Activated T-cell treated with anti-CD3 and anti-CD28 coated beads for 4 hours (primary cell): Measurements from ENCODE around the gene FMNL1.
A peak's percentile ranks its signal among the peaks of the same experiment; 100 is the strongest.

ENCODE experiments used
- DNase-seq: peaks from one replicate; pipeline ENCODE4 v3.0.0-alpha.2; 2020

The FMNL1 gene

DNA sequence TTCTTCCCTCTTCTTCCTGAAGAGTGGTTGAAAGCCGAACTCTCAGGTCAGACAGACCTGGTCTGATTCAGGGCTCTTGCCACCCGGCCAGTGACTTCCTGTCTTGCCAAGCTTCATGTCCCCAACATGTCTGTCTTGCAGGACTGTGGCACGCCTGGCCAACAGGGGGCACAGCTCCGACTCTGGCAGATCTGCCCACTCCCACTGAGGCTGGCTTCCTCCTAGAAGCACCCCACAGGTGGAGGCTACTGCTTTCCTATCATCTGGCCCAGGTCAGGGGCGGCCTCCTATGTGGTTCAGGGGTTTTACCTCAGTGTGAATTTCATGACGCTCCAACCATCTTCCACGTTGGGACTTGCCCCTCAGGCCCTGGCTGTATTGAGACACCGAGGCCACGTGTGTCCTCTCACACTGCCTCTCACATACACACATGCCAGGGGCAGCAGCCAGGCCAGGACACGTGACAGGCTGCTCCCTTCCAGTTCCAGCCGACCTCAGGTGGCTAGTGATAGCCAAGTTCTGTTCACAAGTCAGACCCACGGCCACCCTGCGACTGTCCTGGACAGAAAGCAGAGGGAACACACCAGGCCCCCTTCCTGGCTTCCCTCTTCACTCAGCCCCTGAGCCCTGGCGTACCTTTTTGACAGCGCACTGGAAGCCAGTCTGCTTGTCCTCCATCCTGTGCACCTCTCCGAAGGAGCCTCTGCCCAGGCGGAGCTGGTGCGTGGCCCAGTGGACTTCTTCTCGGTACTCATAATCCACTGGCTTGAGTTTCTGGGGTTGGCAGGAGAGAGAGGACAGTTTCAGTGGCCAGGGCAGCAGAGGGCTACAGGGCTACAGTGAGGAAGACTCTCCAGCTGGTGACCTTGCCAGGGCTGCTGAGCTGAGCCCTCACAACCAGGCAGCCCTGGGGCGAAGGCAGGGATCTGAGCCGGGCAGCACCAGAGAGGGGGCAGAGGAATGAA, 62.8 kb downstream of the FMNL1 start:
- peak; percentile 24 for DNase-seq

DNA sequence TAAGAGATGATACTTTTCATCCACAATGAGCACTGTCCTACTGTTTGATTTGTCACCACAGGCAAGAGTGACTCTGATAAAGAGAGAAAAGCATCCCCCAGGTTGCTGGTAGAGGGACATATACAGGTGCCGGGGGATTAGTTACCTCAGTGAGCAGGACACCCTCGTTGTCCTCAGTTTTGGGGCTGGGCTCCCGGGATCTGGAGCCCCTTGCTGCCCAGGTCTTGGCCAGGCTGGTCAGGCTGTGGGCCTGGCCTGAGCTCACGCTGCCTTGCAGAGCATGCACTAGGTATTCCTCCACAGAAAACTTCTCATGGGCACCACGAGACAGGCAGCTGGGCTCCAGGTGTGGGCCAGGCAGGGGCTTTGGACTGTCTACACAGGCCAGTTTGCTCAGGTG, 64.6 kb downstream of the FMNL1 start:
- no peak for DNase-seq

DNA sequence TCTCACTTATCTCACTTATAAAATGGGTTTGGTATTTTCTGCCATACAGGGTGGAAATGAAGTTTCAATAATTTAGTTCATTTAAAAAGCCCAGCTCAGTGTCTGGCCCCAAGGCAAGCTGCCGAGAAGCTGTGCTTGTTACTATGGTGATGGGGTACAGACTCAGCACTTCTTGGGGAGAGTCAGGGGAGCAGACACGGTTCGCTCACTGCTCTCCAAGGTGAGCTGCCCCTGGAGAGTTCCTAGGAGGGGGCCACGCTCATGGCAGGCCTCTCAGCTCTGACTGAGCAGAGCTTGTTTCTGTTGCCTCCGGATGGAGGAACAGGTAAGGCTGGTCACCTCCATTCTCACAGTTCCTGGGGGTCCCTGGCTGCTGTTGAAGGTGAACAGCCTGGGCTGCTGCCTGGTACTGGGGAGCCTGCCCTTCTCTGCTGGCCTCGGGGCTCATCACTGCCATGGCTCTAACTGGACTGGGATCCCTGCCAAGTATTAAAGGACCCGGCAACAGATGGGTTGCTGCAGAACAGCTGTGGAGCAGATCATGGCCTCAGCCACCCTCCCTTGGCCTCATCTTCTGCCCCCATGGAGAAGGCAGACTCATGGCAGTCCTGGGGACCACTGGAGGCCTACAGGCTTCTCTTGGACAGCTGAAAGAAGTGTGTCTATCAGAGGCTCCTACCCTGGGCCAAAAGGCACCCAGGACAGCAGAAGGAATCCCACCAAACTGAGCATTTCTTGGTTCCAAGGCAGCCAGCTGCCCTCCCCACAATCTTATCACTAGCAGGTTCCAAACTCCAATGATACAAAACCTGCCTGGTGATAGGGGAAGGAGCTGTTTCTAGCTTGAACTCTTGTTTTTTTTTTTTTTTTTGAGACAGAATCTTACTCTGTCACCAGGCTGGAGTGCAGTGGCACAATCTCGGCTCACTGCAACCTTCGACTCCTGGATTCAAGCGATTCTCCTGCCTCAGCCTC, 66.1 kb downstream of the FMNL1 start:
- DNase-seq, result no peak

DNA sequence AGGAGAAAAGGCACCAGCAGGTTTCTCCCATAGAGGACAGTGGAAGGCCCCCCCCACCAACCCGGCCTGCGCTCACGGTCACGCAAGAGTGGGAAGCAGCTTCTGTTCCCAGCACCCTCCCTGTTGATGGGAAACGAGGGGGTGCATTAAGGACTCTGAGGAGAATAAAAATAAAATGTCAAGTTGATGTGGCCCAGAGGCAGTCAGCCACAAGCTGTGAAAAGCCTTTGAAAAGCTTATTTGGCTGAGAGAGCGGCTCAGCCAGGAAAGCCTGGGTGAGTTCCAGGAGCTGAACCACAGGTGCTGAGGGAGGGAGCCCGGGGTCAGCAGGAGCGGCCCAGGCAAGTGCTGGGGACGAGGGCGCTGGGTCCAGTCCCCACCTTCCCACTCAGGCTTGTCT, 67.1 kb downstream of the FMNL1 start:
- DNase-seq, result no peak

DNA sequence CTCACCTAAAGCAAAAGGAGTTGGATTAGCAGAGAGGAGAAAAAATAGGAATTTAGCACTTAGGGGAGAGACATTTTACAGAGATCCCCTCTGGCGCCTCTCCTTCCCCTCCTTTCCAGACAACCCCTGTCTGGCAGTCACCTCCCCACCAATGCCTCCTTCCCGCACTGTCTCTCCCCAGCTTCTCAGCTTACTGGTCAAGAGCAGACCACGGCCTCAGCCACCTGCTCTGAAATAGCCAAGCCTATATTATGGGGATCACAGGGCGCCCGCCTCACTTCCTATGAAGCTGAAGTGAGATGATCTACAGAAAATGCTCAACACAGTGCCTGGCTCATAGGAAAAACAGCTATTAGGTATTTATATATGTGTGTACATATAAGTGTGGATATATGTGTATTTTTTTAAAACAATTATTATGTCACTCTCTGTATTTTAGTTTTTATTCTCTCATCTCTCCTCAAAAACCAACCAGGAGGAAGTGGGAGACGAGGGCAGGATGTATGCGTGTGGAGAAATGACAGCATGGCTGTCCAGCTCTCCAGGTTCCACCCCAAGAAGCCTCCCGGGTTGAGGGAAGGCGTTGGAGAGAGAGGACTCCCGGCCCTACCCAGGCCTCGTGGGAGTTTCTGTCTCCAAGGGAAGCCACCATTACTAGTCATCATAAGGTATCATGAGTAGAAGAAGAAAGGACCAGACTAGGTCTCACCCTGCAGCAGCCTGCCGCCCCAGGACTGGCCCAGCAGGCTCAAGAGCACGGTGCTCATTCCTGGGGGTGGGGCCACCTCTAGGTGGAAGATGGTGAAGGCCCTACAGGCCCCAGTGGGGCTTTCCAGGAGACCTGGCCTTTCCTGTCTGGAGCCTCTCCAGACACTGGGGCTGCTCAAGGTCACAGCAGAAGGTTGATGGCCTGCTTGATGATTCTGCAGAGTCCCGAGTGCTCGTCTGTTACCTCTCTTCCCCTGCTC, 67.9 kb downstream of the FMNL1 start:
- no peak for DNase-seq

DNA sequence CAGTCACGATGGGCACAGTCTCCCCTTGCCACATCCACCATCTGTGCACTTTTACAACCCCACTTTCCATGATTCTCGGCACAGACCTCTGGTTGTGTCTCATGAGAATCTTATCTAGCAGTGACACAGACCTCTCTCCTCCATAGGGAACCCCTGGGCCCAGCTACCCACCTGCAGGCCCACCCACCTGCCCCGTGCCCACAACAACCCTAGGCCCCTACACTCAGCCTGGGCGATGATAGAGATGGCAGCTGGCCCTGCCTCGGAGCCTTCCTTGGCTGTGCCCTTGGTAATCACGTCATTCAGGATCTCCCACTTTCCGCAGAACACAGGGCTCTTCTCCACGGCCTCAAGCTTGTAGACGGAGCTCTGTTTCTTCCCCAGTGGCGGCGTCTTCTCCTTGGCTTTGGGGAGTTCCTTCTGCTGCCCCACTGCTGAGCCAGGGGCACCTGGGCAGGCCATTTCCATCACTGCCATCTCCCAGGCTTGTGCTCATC, 68.6 kb downstream of the FMNL1 start:
- no peak for DNase-seq

DNA sequence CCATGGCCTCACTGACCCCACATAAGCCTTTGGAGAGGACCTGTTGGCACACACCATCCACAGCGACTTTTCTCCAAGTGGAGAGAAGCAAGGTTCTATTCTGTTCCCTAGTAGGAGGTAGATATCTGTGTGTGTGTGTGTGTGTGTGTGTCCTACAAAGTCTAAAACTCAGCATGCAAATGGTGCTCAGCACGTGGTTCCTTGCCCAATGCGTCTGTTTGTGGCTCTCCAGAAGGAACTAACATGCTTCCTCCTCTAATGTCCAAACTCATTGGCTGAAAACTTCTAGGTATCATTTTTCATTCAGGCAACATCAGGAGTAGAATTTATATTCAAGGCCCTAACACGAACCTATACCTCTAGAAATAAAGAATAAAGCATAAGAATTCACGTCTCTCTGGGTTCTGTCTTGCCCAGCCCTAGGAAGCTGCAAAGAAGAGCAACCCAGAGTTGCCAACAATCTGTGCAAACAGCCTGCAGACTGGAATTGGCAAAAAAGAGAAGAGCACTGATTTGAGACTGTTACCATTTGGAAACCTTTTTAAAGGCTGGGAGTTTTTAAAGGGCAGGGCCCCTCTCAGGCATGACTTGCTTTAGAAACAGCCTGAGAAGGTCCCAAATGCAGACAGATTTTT, 69.6 kb downstream of the FMNL1 start:
- no peak for DNase-seq

DNA sequence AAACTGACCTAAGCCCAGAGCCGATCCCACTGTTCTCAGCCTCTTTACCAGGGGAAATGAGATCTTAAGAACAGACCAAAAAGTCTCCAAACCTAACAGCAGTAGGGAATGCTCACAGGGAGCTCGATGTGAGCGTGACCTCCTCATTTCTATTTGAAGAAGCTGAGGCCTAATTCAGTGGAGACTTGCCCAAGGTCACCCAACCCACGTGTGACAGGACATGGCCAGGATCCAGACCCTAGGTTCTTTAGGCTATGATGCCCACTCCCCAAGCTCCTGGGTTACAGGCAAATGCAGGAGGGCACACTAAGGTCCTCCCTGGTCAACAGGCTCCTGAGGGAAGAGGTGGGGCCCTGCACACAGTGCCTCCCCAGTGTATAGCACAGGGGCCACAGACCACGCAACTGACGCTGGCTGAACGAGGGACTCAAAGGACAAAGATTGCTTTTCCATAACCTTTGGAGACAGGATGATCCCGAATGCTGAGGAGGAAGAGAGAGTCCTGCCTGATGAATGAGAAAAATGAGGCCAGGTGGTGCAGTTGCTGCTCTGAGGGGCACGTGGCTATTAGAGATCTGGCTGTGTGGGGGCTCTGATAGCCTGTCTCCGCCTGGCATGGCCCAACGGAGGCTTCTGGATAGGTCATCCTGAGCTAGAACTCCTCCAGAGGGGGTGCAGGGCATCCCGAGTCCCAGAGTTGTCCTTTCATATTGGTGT, 71.2 kb downstream of the FMNL1 start:
- DNase-seq, result no peak

DNA sequence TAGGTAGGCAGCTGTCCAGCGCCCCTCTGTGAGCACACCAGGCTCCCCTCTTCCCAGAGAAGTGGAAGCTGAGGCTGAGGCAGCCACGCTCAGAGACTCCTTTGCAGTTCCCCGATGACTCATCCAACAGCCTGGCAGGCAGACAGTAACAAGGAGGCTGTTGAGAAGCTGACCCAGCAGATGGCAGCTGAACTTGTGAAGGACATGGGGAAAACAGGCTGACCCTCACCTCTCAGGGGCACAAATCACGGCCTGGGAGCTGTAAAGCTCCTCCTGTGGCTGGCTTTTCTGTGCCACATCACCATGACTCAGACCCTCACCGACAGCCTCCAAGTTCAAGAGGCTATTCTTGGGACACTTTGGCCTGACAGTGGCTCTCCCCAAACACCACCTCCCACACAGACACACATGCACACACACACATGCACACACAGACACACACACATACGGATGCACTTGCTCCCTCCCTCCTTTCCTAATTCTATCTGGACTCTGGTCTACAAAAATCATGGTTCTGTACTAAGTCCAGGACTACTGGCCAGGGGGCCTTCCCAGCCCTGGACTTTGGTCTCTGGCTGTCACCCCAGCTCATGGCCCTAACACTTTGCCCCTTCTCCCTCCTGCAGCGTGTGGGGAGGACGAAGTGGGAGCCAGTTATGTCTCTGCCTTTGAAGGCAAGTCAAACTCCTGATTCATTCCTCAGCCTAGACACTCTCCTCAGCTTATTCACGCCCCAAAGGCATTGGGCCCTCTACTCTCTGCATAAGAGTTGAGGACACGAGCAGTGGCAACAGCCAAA, 71.9 kb downstream of the FMNL1 start:
- DNase-seq, result no peak

DNA sequence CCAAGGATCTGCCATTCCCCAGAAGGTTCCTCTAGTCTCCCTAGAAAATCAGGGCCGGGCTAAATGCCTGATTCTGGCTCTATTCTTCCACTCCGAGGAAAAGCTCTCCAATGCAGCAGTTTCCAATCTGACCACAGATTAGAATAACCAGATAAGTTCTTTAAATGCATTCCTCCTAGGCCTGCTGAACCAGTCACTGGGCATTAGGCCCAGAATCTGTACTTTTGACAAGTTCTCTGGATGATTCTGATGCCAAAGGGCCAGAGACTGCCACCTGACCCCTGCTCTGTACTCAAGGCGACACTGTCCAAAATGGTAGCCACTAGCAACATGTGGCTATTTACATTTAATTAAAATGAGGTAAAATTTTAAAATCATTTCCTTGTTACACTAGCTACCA, 72.8 kb downstream of the FMNL1 start:
- no peak for DNase-seq

DNA sequence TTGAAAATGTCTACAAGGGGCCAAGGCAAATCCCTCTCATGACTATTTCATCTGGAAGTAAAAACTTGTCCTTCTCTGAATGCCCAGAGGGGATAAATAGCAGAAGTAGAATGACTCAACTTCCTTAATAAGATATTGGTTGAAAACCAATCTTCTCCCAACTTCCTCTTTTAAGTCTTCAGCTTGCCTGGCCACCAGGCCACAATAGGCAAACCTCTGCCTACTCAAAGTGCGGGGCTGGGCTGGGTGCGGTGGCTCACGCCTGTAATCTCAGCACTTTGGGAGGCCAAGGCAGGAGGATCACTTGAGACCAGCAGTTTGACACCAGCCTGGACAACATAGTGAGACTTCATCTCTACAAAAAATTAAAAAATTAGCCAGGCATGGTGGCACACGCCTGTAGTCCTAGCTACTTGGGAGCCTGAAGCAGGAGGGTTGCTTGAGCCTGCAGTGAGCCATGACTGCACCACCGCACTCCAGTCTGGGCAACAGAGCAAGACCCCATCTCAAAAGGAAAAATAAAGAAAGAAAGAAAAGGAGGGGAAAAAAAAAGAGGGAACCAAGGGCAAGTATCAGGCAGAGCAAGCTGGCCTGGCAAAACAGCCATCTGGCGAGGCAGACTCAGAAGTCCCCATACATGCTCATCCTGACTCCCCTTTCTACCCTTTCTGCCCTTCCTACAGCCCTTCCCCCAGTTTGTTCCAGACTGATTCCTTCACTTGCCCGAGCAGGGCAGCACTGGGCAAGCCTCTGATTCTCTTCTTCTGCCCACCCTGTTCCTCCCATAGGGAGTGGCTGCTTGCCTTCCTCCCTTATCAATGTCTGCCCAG, 74.5 kb downstream of the FMNL1 start:
- no peak for DNase-seq

DNA sequence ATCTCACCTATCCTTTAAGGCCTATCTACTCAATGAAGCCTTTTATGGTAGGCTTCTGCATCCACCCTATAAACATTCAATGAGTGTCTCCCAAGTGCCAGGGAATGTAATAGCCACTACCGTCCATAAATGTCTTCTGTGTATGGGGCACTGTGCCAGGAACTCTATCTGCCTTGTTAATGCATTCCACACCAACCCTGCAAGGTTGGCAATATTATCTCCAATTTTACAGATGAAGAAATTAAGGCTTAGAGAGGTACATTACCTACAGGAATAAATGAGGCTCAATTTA, 75.1 kb downstream of the FMNL1 start:
- DNase-seq, result no peak
